ENCODE measurements around the gene UNC80. TPM values are rescaled to one million over a fixed set of nuclear protein-coding genes. Genes with fewer than 3 reads are reported as not detected.

The UNC80 gene
- total RNA-seq, 1 experiment from 2014 or later = not detected

DNA sequence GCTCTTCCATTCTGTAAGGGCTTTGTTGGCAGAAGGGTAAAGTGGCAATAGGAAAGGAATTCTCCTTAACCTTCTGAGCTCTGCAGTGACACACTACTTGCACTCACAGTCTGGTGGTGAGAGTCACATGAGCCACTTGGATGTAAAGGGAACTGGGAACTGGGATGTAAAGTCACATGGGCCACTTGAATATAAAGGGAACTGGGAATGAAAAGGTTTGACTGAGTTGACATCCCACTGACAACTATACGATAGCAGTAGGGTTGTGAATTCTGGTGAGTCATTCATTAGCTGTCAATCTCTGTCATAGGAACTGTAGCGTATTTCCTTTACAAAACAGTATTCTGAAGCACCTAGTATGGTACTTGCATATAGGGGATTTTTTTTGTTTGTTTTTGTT is 236.3 kb downstream of the UNC80 start:
- Histone ChIP-seq H3K4me1 (replicated peaks; ENCODE audit: insufficient read depth) (peaks cover 13% of the 10 kb centered on the region), H2AFZ (no peak overlapping the region), H3K27ac (no peak overlapping the region), H3K9me3 (ENCODE audit: insufficient read depth, low read depth) (no peaks in the 10 kb centered on the region), H3K9me2 (ENCODE audit: insufficient read depth) (no peaks in the 10 kb centered on the region), H3K27me3 (ENCODE audit: insufficient read depth, low read depth) (no peaks in the 10 kb centered on the region), H3K79me2 (ENCODE audit: low read depth) (peaks cover 89% of the 10 kb centered on the region), H3K36me3 (ENCODE audit: low read depth) (0 out of 2 replicates have a peak, but pooled peaks cover 7% of the 10 kb centered on the region), H4K20me1 (ENCODE audit: insufficient read depth) (peaks cover 34% of the 10 kb centered on the region), H3K4me3 (no peak overlapping the region), H3F3A (ENCODE audit: insufficient read depth, low read depth) (no peaks in the 10 kb centered on the region), H3K4me2 (no peak overlapping the region)
- ChIA-PET POLR2A (ENCODE audit: unreplicated experiment) (interaction anchor here (0.6 kb wide), 1 partner anchor 10 kb away, joined by 4 read pairs; no protein-coding TSS in a partner anchor), CTCF (no interaction called here)
- TF ChIP-seq EZH2 (IDR thresholded peaks at IDR 0.05; ENCODE audit: low read depth) = no peak
- TF ChIP-seq, protein P1, sequence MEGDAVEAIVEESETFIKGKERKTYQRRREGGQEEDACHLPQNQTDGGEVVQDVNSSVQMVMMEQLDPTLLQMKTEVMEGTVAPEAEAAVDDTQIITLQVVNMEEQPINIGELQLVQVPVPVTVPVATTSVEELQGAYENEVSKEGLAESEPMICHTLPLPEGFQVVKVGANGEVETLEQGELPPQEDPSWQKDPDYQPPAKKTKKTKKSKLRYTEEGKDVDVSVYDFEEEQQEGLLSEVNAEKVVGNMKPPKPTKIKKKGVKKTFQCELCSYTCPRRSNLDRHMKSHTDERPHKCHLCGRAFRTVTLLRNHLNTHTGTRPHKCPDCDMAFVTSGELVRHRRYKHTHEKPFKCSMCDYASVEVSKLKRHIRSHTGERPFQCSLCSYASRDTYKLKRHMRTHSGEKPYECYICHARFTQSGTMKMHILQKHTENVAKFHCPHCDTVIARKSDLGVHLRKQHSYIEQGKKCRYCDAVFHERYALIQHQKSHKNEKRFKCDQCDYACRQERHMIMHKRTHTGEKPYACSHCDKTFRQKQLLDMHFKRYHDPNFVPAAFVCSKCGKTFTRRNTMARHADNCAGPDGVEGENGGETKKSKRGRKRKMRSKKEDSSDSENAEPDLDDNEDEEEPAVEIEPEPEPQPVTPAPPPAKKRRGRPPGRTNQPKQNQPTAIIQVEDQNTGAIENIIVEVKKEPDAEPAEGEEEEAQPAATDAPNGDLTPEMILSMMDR (conservative IDR thresholded peaks at IDR 0.05) = no peak
- no peak for DNase-seq
- BruUV-seq (replicated peaks) = no TSS peak
- intact Hi-C loops (cut with micrococcal nuclease; ENCODE audit: unreplicated experiment) = no loop called here

DNA sequence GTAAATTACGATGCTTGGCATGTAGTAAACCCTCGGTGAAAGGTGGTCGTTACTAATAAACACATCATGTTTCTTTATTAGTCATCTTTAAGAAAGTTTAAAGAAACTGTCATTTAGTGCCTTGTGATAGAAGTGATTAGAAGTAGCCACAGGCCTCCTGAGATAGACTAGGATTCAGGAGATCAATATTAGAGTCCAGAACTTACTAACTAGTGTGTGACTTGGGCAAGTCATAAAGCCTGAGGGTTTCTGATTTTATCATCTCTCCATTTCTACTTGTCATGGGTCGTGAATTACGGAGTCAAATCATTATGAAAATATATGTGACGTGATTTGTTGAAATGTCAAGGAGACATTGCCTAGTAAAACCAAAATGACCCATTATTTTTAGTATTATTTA is 237.5 kb downstream of the UNC80 start:
- no peaks in the 10 kb centered on the region for H3K9me2 ChIP-seq (ENCODE audit: insufficient read depth)
- intact Hi-C loops (cut with micrococcal nuclease; ENCODE audit: unreplicated experiment) = no loop called here
- H3K4me3 ChIP-seq = no peak overlapping the region
- H3K79me2 ChIP-seq (ENCODE audit: low read depth) = peaks cover 78% of the 10 kb centered on the region
- H3K27me3 ChIP-seq (ENCODE audit: insufficient read depth, low read depth) = no peaks in the 10 kb centered on the region
- DNase-seq = no peak
- no peak overlapping the region for H3K27ac ChIP-seq
- H3K9me3 ChIP-seq (ENCODE audit: insufficient read depth, low read depth) = no peaks in the 10 kb centered on the region
- H3K4me1 ChIP-seq (replicated peaks; ENCODE audit: insufficient read depth) = peaks cover 5% of the 10 kb centered on the region
- BruUV-seq (replicated peaks) = no TSS peak
- ChIA-PET CTCF (no interaction called here), POLR2A (ENCODE audit: unreplicated experiment) (no interaction called here)
- H3F3A ChIP-seq (ENCODE audit: insufficient read depth, low read depth) = no peaks in the 10 kb centered on the region
- peaks cover 32% of the 10 kb centered on the region for H4K20me1 ChIP-seq (ENCODE audit: insufficient read depth)
- 0 out of 2 replicates have a peak, but pooled peaks cover 7% of the 10 kb centered on the region for H3K36me3 ChIP-seq (ENCODE audit: low read depth)
- TF ChIP-seq, protein P1 (conservative IDR thresholded peaks at IDR 0.05) = no peak
- no peak for TF ChIP-seq EZH2 (IDR thresholded peaks at IDR 0.05; ENCODE audit: low read depth)
- H2AFZ ChIP-seq = no peak overlapping the region
- no peak overlapping the region for H3K4me2 ChIP-seq

DNA sequence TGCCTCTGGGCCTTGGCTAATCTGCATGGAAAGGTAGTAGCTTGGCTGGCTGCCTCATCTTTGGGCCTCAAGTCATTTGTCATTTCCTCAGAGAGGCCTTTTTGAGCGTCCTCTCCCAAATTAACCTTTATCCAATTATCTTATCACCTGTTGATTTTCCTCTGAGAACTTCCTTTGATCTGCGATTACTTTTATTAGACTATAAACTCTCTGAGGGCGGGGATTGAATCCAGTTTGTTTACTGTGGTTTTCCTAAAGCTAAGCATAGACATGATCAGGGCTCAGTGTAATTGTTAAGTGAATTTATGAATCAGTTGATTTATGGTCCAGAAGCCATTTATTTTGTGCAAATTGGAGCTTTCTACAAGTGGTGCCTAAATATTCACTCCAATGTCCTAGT is 238.3 kb downstream of the UNC80 start:
- Histone ChIP-seq H3K9me3 (ENCODE audit: insufficient read depth, low read depth) (no peaks in the 10 kb centered on the region), H3K4me3 (no peak overlapping the region), H3K36me3 (ENCODE audit: low read depth) (0 out of 2 replicates have a peak, but pooled peaks cover 10% of the 10 kb centered on the region), H3K4me2 (no peak overlapping the region), H4K20me1 (ENCODE audit: insufficient read depth) (peaks cover 29% of the 10 kb centered on the region), H3F3A (ENCODE audit: insufficient read depth, low read depth) (no peaks in the 10 kb centered on the region), H3K9me2 (ENCODE audit: insufficient read depth) (no peaks in the 10 kb centered on the region), H2AFZ (no peak overlapping the region), H3K79me2 (ENCODE audit: low read depth) (peaks cover 71% of the 10 kb centered on the region), H3K4me1 (replicated peaks; ENCODE audit: insufficient read depth) (no peaks in the 10 kb centered on the region), H3K27ac (no peak overlapping the region), H3K27me3 (ENCODE audit: insufficient read depth, low read depth) (no peaks in the 10 kb centered on the region)
- intact Hi-C loops (cut with micrococcal nuclease; ENCODE audit: unreplicated experiment) = no loop called here
- ChIA-PET POLR2A (ENCODE audit: unreplicated experiment) (no interaction called here), CTCF (no interaction called here)
- BruUV-seq (replicated peaks) = no TSS peak
- DNase-seq = no peak
- TF ChIP-seq, protein P1 (conservative IDR thresholded peaks at IDR 0.05) = no peak
- no peak for TF ChIP-seq EZH2 (IDR thresholded peaks at IDR 0.05; ENCODE audit: low read depth)

Measured in PC-9 (cell line).